ENCODE data around the gene LRP1B.

The LRP1B gene

GRCh38 chr2:140539242-140539875 is 1591.5 kb downstream of the LRP1B start:
- Histone ChIP-seq H3K79me2 (ENCODE audit: low read length) (no peaks in the 10 kb centered on the region), H3K4me2 (ENCODE audit: low read depth, low read length) (no peak overlapping the region), H4K20me1 (ENCODE audit: insufficient read depth, low read length) (no peaks in the 10 kb centered on the region), H3K27me3 (replicated peaks; ENCODE audit: insufficient read depth, low read length) (no peaks in the 10 kb centered on the region), H3F3A (ENCODE audit: insufficient read depth, low read length) (no peaks in the 10 kb centered on the region), H3K9me3 (replicated peaks; ENCODE audit: insufficient read depth, low read length) (no peaks in the 10 kb centered on the region), H3K27ac (ENCODE audit: low read length) (no peak overlapping the region), H3K9ac (ENCODE audit: low read length) (no peak overlapping the region), H2AFZ (ENCODE audit: low read length) (no peak overlapping the region), H3K9me2 (replicated peaks; ENCODE audit: insufficient read depth, low read length) (no peaks in the 10 kb centered on the region), H3K4me3 (ENCODE audit: low read length) (no peak overlapping the region), H3K36me3 (replicated peaks; ENCODE audit: insufficient read depth, low read length) (no peaks in the 10 kb centered on the region), H3K4me1 (ENCODE audit: low read length) (no peaks in the 10 kb centered on the region)
- TF ChIP-seq EZH2phosphoT487 (IDR thresholded peaks at IDR 0.05; ENCODE audit: low read length) = no peak
- no peak for TF ChIP-seq CTCF (IDR thresholded peaks at IDR 0.05; ENCODE audit: low read length)
- TF ChIP-seq EZH2 (optimal IDR thresholded peaks at IDR 0.05; ENCODE audit: low read depth, low read length) = no peak
- DNase-seq = no peak

GRCh38 chr2:140529706-140530105 is 1601.1 kb downstream of the LRP1B start:
- Histone ChIP-seq H3K27me3 (replicated peaks; ENCODE audit: insufficient read depth, low read length) (no peaks in the 10 kb centered on the region), H4K20me1 (ENCODE audit: insufficient read depth, low read length) (no peaks in the 10 kb centered on the region), H3K4me2 (ENCODE audit: low read depth, low read length) (no peak overlapping the region), H3K4me3 (ENCODE audit: low read length) (no peak overlapping the region), H3K4me1 (ENCODE audit: low read length) (no peaks in the 10 kb centered on the region), H2AFZ (ENCODE audit: low read length) (no peak overlapping the region), H3K9ac (ENCODE audit: low read length) (no peak overlapping the region), H3K9me2 (replicated peaks; ENCODE audit: insufficient read depth, low read length) (no peaks in the 10 kb centered on the region), H3K36me3 (replicated peaks; ENCODE audit: insufficient read depth, low read length) (no peaks in the 10 kb centered on the region), H3K27ac (ENCODE audit: low read length) (no peak overlapping the region), H3K79me2 (ENCODE audit: low read length) (no peaks in the 10 kb centered on the region), H3K9me3 (replicated peaks; ENCODE audit: insufficient read depth, low read length) (no peaks in the 10 kb centered on the region), H3F3A (ENCODE audit: insufficient read depth, low read length) (no peaks in the 10 kb centered on the region)
- no peak for DNase-seq
- TF ChIP-seq EZH2 (optimal IDR thresholded peaks at IDR 0.05; ENCODE audit: low read depth, low read length) (no peak), EZH2phosphoT487 (IDR thresholded peaks at IDR 0.05; ENCODE audit: low read length) (no peak), CTCF (IDR thresholded peaks at IDR 0.05; ENCODE audit: low read length) (no peak)

- no peaks in the 10 kb centered on the region for H3K4me1 ChIP-seq (ENCODE audit: low read length)
- H3K27me3 ChIP-seq (replicated peaks; ENCODE audit: insufficient read depth, low read length) = no peaks in the 10 kb centered on the region
- H4K20me1 ChIP-seq (ENCODE audit: insufficient read depth, low read length) = no peaks in the 10 kb centered on the region
- no peak overlapping the region for H3K4me2 ChIP-seq (ENCODE audit: low read depth, low read length)
- H3K79me2 ChIP-seq (ENCODE audit: low read length) = no peaks in the 10 kb centered on the region
- no peak overlapping the region for H3K27ac ChIP-seq (ENCODE audit: low read length)
- no peak overlapping the region for H2AFZ ChIP-seq (ENCODE audit: low read length)
- no peaks in the 10 kb centered on the region; the same call in 1 of the 2 replicates for H3K9me2 ChIP-seq (replicated peaks; ENCODE audit: insufficient read depth, low read length)
- H3K36me3 ChIP-seq (replicated peaks; ENCODE audit: insufficient read depth, low read length) = no peaks in the 10 kb centered on the region
- TF ChIP-seq EZH2 (optimal IDR thresholded peaks at IDR 0.05; ENCODE audit: low read depth, low read length) (no peak), EZH2phosphoT487 (IDR thresholded peaks at IDR 0.05; ENCODE audit: low read length) (no peak), CTCF (IDR thresholded peaks at IDR 0.05; ENCODE audit: low read length) (no peak)
- H3K4me3 ChIP-seq (ENCODE audit: low read length) = no peak overlapping the region
- H3F3A ChIP-seq (ENCODE audit: insufficient read depth, low read length) = no peaks in the 10 kb centered on the region
- H3K9me3 ChIP-seq (replicated peaks; ENCODE audit: insufficient read depth, low read length) = no peaks in the 10 kb centered on the region
- H3K9ac ChIP-seq (ENCODE audit: low read length) = no peak overlapping the region
- DNase-seq = no peak
These were observed 1601.8 kb downstream of the LRP1B start for GRCh38 chr2:140528982-140529381.
